GM23338 (cell line): ENCODE data around the gene HOXB3. TPM values are rescaled to one million over a fixed set of nuclear protein-coding genes. Genes with fewer than 3 reads are reported as not detected.
A peak's percentile ranks its signal among the peaks of the same experiment; 100 is the strongest.

Experiments
- ATAC-seq: fragments of 200-7000 bp; cut with Tn5 transposase; 3 replicates; pipeline ENCODE4 v1.9.1; 2020
- DNase-seq: peaks from one replicate; pipeline ENCODE4 v3.0.0-alpha.2; 2015; ENCODE audit warnings: low spot score
- H2AFZ ChIP-seq: fragments of 200-600 bp; sonication (generic); 2 replicates; pipeline ENCODE4 v1.8.0; 2016; ENCODE audit warnings: antibody characterized with exemption, mild to moderate bottlenecking, moderate library complexity
- H3F3A ChIP-seq: fragments of 200-600 bp; sonication (generic); replicated peaks from 2 replicates; pipeline ENCODE4 v1.8.0; 2017; ENCODE audit warnings: antibody characterized with exemption, mixed run types, low read depth
- H3K27ac ChIP-seq: fragments of 200-600 bp; sonication (generic); 2 replicates; pipeline ENCODE4 v1.6.1; 2016; ENCODE audit warnings: low read depth
- H3K27me3 ChIP-seq: fragments of 200-600 bp; sonication (generic); 2 replicates; pipeline ENCODE4 v1.8.0; 2016; ENCODE audit warnings: mild to moderate bottlenecking, mixed run types, moderate library complexity; ENCODE audit not compliant: insufficient read depth
- H3K36me3 ChIP-seq: fragments of 200-600 bp; sonication (generic); 2 replicates; pipeline ENCODE4 v1.8.0; 2016; ENCODE audit warnings: mild to moderate bottlenecking; ENCODE audit not compliant: insufficient read depth
- H3K4me1 ChIP-seq: fragments of 200-600 bp; sonication (generic); 2 replicates; pipeline ENCODE4 v1.8.0; 2016; ENCODE audit warnings: mild to moderate bottlenecking, moderate library complexity; ENCODE audit not compliant: insufficient read depth
- H3K4me2 ChIP-seq: fragments of 200-600 bp; sonication (generic); 2 replicates; pipeline ENCODE4 v1.7.1; 2017; ENCODE audit warnings: mixed run types
- H3K4me3 ChIP-seq: fragments of 200-600 bp; sonication (generic); 2 replicates; pipeline ENCODE4 v1.6.1; 2016; ENCODE audit warnings: mixed run types
- H3K79me2 ChIP-seq: fragments of 200-600 bp; sonication (generic); replicated peaks from 2 replicates; pipeline ENCODE4 v1.8.0; 2017; ENCODE audit warnings: mild to moderate bottlenecking; ENCODE audit not compliant: insufficient read depth
- H3K9me2 ChIP-seq: fragments of 200-600 bp; sonication (generic); 2 replicates; pipeline ENCODE4 v1.8.0; 2017; ENCODE audit not compliant: insufficient read depth
- H4K20me1 ChIP-seq: fragments of 200-600 bp; sonication (generic); replicated peaks from 2 replicates; pipeline ENCODE4 v1.8.0; 2017; ENCODE audit warnings: mild to moderate bottlenecking; ENCODE audit not compliant: insufficient read depth
- H3K27ac Mint-ChIP-seq: 2 replicates; pipeline ENCODE4 v1.8.0; 2020; ENCODE audit warnings: inconsistent platforms, mild to moderate bottlenecking, moderate library complexity, mixed read lengths
- H3K27me3 Mint-ChIP-seq: 3 replicates; pipeline ENCODE4 v1.8.0; 2022; ENCODE audit warnings: low read depth, mild to moderate bottlenecking, moderate library complexity, mixed read lengths, inconsistent platforms; ENCODE audit not compliant: insufficient read depth, poor library complexity
- H3K36me3 Mint-ChIP-seq: 3 replicates; pipeline ENCODE4 v1.8.0; 2021; ENCODE audit warnings: low read depth, mild to moderate bottlenecking, inconsistent platforms, moderate library complexity, mixed read lengths
- H3K4me1 Mint-ChIP-seq: 3 replicates; pipeline ENCODE4 v1.8.0; 2020; ENCODE audit warnings: mild to moderate bottlenecking, inconsistent platforms, mixed read lengths
- H3K4me3 Mint-ChIP-seq: 3 replicates; pipeline ENCODE4 v1.8.0; 2021; ENCODE audit warnings: moderate library complexity, mild to moderate bottlenecking, inconsistent platforms, mixed read lengths
- H3K9me3 Mint-ChIP-seq: 3 replicates; pipeline ENCODE4 v1.8.0; 2020; ENCODE audit warnings: moderate library complexity, mild to moderate bottlenecking, inconsistent platforms, mixed read lengths
- CREB1 ChIP-seq: fragments of 250-450 bp; sonication (Bioruptor Pico); IDR thresholded peaks from 2 replicates; pipeline ENCODE4 v1.5.0; 2020; ENCODE audit warnings: low read depth, mild to moderate bottlenecking, moderate library complexity
- EZH2 ChIP-seq: fragments of 200-600 bp; sonication (generic); IDR thresholded peaks from one replicate; pipeline ENCODE4 v1.8.0; 2017; ENCODE audit warnings: antibody characterized with exemption, mild to moderate bottlenecking, low read depth; ENCODE audit not compliant: unreplicated experiment
- EZH2phosphoT487 ChIP-seq: fragments of 200-600 bp; sonication (generic); IDR thresholded peaks from one replicate; pipeline ENCODE4 v1.8.1; 2018; ENCODE audit warnings: antibody characterized with exemption; ENCODE audit not compliant: unreplicated experiment
- JUNB ChIP-seq: IDR thresholded peaks from one replicate; pipeline ENCODE4 v1.6.1; 2016; ENCODE audit warnings: antibody characterized with exemption; ENCODE audit not compliant: unreplicated experiment
- NANOG ChIP-seq: IDR thresholded peaks from 2 replicates; pipeline ENCODE4 v1.6.1; 2016; ENCODE audit warnings: antibody characterized with exemption, borderline replicate concordance
- POLR2AphosphoS5 ChIP-seq: IDR thresholded peaks from 2 replicates; pipeline ENCODE4 v1.6.1; 2016; ENCODE audit warnings: antibody characterized with exemption, low read depth
- ZNF114 ChIP-seq: fragments of 250-450 bp; sonication (Bioruptor Pico); IDR thresholded peaks from 2 replicates; pipeline ENCODE4 v1.5.0; 2020; ENCODE audit warnings: mild to moderate bottlenecking, moderate library complexity
- ZNF331 ChIP-seq: fragments of 250-450 bp; sonication (Bioruptor Pico); IDR thresholded peaks from 2 replicates; pipeline ENCODE4 v1.5.0; 2020; ENCODE audit warnings: low read depth, mild to moderate bottlenecking, moderate library complexity
- ZNF462 ChIP-seq: fragments of 250-450 bp; sonication (Bioruptor Pico); IDR thresholded peaks from 2 replicates; pipeline ENCODE4 v1.5.0; 2020; ENCODE audit warnings: mild to moderate bottlenecking, moderate library complexity
- polyA plus RNA-seq: library from polyadenylated mRNA; unstranded; fragments of >200 nt; fragmentation: Nextera tagmentation; extraction: Ambion mirVana; gene quantifications from 2 replicates; pipeline ENCODE4 v1.2.1, GENCODE V29; 2016
- total RNA-seq: library from RNA; depleted of rRNA; stranded (reverse); fragments of >200 nt; shearing (Covaris generic); gene quantifications from 2 replicates; pipeline ENCODE4 v1.2.3, GENCODE V29; 2014

The HOXB3 gene
- total and polyA plus RNA-seq, 2 experiments from 2014 or later: 0.17 TPM; not detected in 1

- H3K36me3 Mint-ChIP-seq: peaks cover 3% of the 10 kb centered on the region; the same call in 1 of the 3 replicates
- DNase-seq (no peak), ATAC-seq (peak; percentile 4)
- Histone ChIP-seq H3K79me2 (no peaks in the 10 kb centered on the region), H3K4me1 (peaks cover 62% of the 10 kb centered on the region), H3K36me3 (no peaks in the 10 kb centered on the region), H3K27ac (no peak within 1 kb of the TSS), H2AFZ (no peak within 1 kb of the TSS), H3K27me3 (peaks cover 100% of the 10 kb centered on the region), H3K9me2 (no peaks in the 10 kb centered on the region), H3K4me2 (peak within 1 kb of the TSS; percentile 69), H4K20me1 (peaks cover 43% of the 10 kb centered on the region), H3F3A (peaks cover 49% of the 10 kb centered on the region), H3K4me3 (peak within 1 kb of the TSS; percentile 37)
- H3K9me3 Mint-ChIP-seq: no peaks in the 10 kb centered on the region; the same call in 2 of the 3 replicates
- H3K4me3 Mint-ChIP-seq: peak within 1 kb of the TSS; percentile 56
- TF ChIP-seq ZNF462 (CRISPR knock-in tag): no peak
- no peak for TF ChIP-seq CREB1 (CRISPR knock-in tag)
- TF ChIP-seq EZH2: peak; percentile 92
- no peak for TF ChIP-seq ZNF331 (CRISPR knock-in tag)
- TF ChIP-seq EZH2phosphoT487: peak; percentile 69
- no peak for TF ChIP-seq ZNF114 (CRISPR knock-in tag)
- TF ChIP-seq NANOG: no peak
- TF ChIP-seq POLR2AphosphoS5: no peak
- TF ChIP-seq JUNB: no peak
- peaks cover 43% of the 10 kb centered on the region for H3K4me1 Mint-ChIP-seq
- peaks cover 100% of the 10 kb centered on the region for H3K27me3 Mint-ChIP-seq
- H3K27ac Mint-ChIP-seq: no peak within 1 kb of the TSS
Observed at GRCh38 chr17:48593126-48593829, 3.2 kb upstream of the HOXB3 start, which contains the start of gene HOXB5. Gene HOXB5 (minus strand): TSS chr17:48593779. CDS start chr17:48593682, 97 bp downstream.
